Articular chondrocyte of knee joint (primary cell): Measurements from ENCODE around the gene CAMK2N1. TPM values are rescaled to one million over a fixed set of nuclear protein-coding genes. Genes with fewer than 3 reads are reported as not detected.

Experiments
- total RNA-seq: library from RNA; depleted of rRNA; stranded (reverse); fragments of >200 nt; gene quantifications from 2 replicates; pipeline ENCODE4 v1.2.3, GENCODE V29; 2012

The CAMK2N1 gene
- 0.65 and 2.1 TPM in 2 replicates for total RNA-seq

GRCh38 chr1:20485527-20486456 lies at the start of gene CAMK2N1:
Gene CAMK2N1 (minus strand): TSS chr1:20486210. CDS start chr1:20485379, 831 bp downstream.

GRCh38 chr1:20507564-20508410 lies 21.8 kb upstream of the CAMK2N1 start, which contains the start of gene MUL1:
Gene MUL1 (minus strand): TSS chr1:20508151. CDS start chr1:20508024, 127 bp downstream.

Other genes starting within 250 kb of the CAMK2N1 start
- gene VWA5B1, start 195.3 kb downstream of the CAMK2N1 start, total RNA-seq = not detected in 2 replicates
- 29.8 and 35.8 TPM in 2 replicates for gene MUL1, start 21.9 kb upstream of the CAMK2N1 start, total RNA-seq
- gene FAM43B, start 66.4 kb upstream of the CAMK2N1 start, total RNA-seq = 3.1 and 3.3 TPM in 2 replicates
- gene CDA, start 102.9 kb upstream of the CAMK2N1 start, total RNA-seq = 10.1 and 15.0 TPM in 2 replicates
- 80.2 and 88.5 TPM in 2 replicates for gene PINK1, start 147.2 kb upstream of the CAMK2N1 start, total RNA-seq
- gene DDOST, start 175.2 kb upstream of the CAMK2N1 start, total RNA-seq = 246 and 271 TPM in 2 replicates
- gene KIF17, start 231.8 kb upstream of the CAMK2N1 start, total RNA-seq = 0.26 and 0.43 TPM in 2 replicates
- gene SH2D5, start 246.5 kb upstream of the CAMK2N1 start, total RNA-seq = 2.2 and 3.0 TPM in 2 replicates